Middle frontal gyrus (tissue), 1 donor: Measurements from ENCODE around the gene CALR.
"Not testable (repeated sequence)": the region's sequence is repeated elsewhere in the genome, so short reads cannot be mapped to it uniquely, and the experiment has no call there.

Experiments used
- DNase-seq: peaks from one replicate; pipeline ENCODE4 v3.0.0-alpha.2; 2015; ENCODE audit warnings: low spot score; ENCODE audit errors: extremely low spot score

Gene CALR

GRCh38 chr19:12933287-12934072 is 4.9 kb upstream of the CALR start, which contains the start of gene FARSA:
FARSA (minus strand) TSS chr19:12933711; CDS start chr19:12933696, 15 bp downstream.
- DNase-seq = peak; percentile 89

GRCh38 chr19:12935071-12935470 is 3.3 kb upstream of the CALR start:
- no peak for DNase-seq

- no peak for DNase-seq
Measured at GRCh38 chr19:12936582-12936981, 1.8 kb upstream of the CALR start.

- DNase-seq = no peak
Measured at GRCh38 chr19:12937093-12937926, 1.1 kb upstream of the CALR start.

GRCh38 chr19:12938779-12939601 is 581 bp downstream of the CALR start:
- DNase-seq = no peak

- no peak for DNase-seq
Measured at GRCh38 chr19:12939975-12940423, 1.6 kb downstream of the CALR start.

- DNase-seq = no peak
Measured at GRCh38 chr19:12940897-12941296, 2.5 kb downstream of the CALR start.

GRCh38 chr19:12943437-12944044 is 5.1 kb downstream of the CALR start:
- no peak for DNase-seq

GRCh38 chr19:12944104-12944674 is 5.8 kb downstream of the CALR start:
- DNase-seq = no peak

- DNase-seq = peak; percentile 92
Measured at GRCh38 chr19:12945479-12946091, 7.2 kb downstream of the CALR start, which contains the start of gene RAD23A. RAD23A (plus strand) TSS chr19:12945862; CDS start chr19:12945949, 87 bp downstream.

GRCh38 chr19:12946092-12946721 is 7.8 kb downstream of the CALR start:
- no peak for DNase-seq

GRCh38 chr19:12946731-12947496 is 8.5 kb downstream of the CALR start:
- DNase-seq = no peak

- no peak for DNase-seq
Measured at GRCh38 chr19:12947702-12948611, 9.5 kb downstream of the CALR start.

GRCh38 chr19:12948612-12949362 is 10.4 kb downstream of the CALR start:
- no peak for DNase-seq

- no peak for DNase-seq
Measured at GRCh38 chr19:12949363-12950283, 11.2 kb downstream of the CALR start.

- DNase-seq = not testable (repeated sequence)
Measured at GRCh38 chr19:12952050-12952449, 13.6 kb downstream of the CALR start.
